ENCODE measurements around the gene NT5C1A.

GRCh38 chr1:39620659-39621165, 51.2 kb downstream of the NT5C1A start:
- no peak for TF ChIP-seq CTCF (IDR thresholded peaks at IDR 0.05)
- TF ChIP-seq POLR2A (IDR thresholded peaks at IDR 0.05), result no peak

Measured in breast epithelium (tissue), 3 donors.